ENCODE results near the gene IFT25.

- TF ChIP-seq CTCF (conservative IDR thresholded peaks at IDR 0.05; ENCODE audit: low read length) (no peak), EZH2phosphoT487 (IDR thresholded peaks at IDR 0.05; ENCODE audit: borderline replicate concordance) (no peak)
These were observed 1.8 kb upstream of the IFT25 start for GRCh38 chr1:53947172-53947907.
